ENCODE data around the gene S100A6.

The S100A6 gene

DNA sequence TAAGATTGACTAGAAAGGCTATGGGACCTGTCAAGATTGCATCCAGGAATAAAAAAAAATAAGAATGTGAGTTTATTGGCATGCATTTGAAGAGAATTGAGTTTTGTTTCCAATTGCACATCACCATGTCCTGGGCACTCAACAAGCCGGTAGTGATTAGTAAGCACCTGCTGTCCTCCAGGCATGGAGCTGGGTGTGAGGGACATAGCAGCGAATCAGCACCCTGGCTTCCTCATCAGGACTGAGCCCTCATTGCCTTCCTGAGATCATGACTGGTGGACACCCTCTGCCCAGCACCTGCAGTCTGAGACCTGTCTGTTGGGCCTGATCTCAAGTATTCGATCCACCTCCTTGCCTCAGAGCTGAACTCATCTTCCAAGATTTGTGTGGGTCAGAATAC, 26.8 kb downstream of the S100A6 start:
- Histone ChIP-seq H3K79me2 (ENCODE audit: insufficient read depth, low read length) (no peaks in the 10 kb centered on the region), H4K20me1 (ENCODE audit: insufficient read depth, low read length) (no peaks in the 10 kb centered on the region), H3F3A (ENCODE audit: insufficient read depth, low read length) (no peaks in the 10 kb centered on the region), H3K4me2 (ENCODE audit: low read length) (no peak overlapping the region), H2AFZ (ENCODE audit: low read length) (no peak overlapping the region), H3K4me1 (ENCODE audit: insufficient read depth, low read length, severe bottlenecking) (peaks cover 3% of the 10 kb centered on the region), H3K9ac (ENCODE audit: low read length) (no peak overlapping the region), H3K27ac (ENCODE audit: low read depth, low read length, poor library complexity, severe bottlenecking) (no peak overlapping the region), H3K9me2 (ENCODE audit: low read depth, low read length) (no peaks in the 10 kb centered on the region), H3K36me3 (ENCODE audit: insufficient read depth, low read length) (no peaks in the 10 kb centered on the region), H3K27me3 (ENCODE audit: insufficient read depth, low read length) (no peaks in the 10 kb centered on the region), H3K9me3 (ENCODE audit: low read length) (no peaks in the 10 kb centered on the region), H3K4me3 (ENCODE audit: low read depth, low read length, poor library complexity, severe bottlenecking) (no peak overlapping the region)
- no peak for TF ChIP-seq CTCF (IDR thresholded peaks at IDR 0.05; ENCODE audit: low read length)
- TF ChIP-seq EZH2 (IDR thresholded peaks at IDR 0.05; ENCODE audit: borderline replicate concordance, low read length) = no peak

- Histone ChIP-seq H3K79me2 (ENCODE audit: insufficient read depth, low read length) (no peaks in the 10 kb centered on the region), H4K20me1 (ENCODE audit: insufficient read depth, low read length) (no peaks in the 10 kb centered on the region), H3K4me2 (ENCODE audit: low read length) (no peak overlapping the region), H3K27ac (ENCODE audit: low read depth, low read length, poor library complexity, severe bottlenecking) (no peak overlapping the region), H3F3A (ENCODE audit: insufficient read depth, low read length) (no peaks in the 10 kb centered on the region), H3K9ac (ENCODE audit: low read length) (no peak overlapping the region), H3K4me3 (ENCODE audit: low read depth, low read length, poor library complexity, severe bottlenecking) (no peak overlapping the region), H3K9me2 (ENCODE audit: low read depth, low read length) (no peaks in the 10 kb centered on the region), H2AFZ (ENCODE audit: low read length) (no peak overlapping the region), H3K9me3 (ENCODE audit: low read length) (no peaks in the 10 kb centered on the region), H3K4me1 (ENCODE audit: insufficient read depth, low read length, severe bottlenecking) (peaks cover 3% of the 10 kb centered on the region), H3K36me3 (ENCODE audit: insufficient read depth, low read length) (no peaks in the 10 kb centered on the region), H3K27me3 (ENCODE audit: insufficient read depth, low read length) (no peaks in the 10 kb centered on the region)
- TF ChIP-seq EZH2 (IDR thresholded peaks at IDR 0.05; ENCODE audit: borderline replicate concordance, low read length) = no peak
- no peak for TF ChIP-seq CTCF (IDR thresholded peaks at IDR 0.05; ENCODE audit: low read length)
Measured at GRCh38 chr1:153507926-153508583, 27.7 kb downstream of the S100A6 start.

DNA sequence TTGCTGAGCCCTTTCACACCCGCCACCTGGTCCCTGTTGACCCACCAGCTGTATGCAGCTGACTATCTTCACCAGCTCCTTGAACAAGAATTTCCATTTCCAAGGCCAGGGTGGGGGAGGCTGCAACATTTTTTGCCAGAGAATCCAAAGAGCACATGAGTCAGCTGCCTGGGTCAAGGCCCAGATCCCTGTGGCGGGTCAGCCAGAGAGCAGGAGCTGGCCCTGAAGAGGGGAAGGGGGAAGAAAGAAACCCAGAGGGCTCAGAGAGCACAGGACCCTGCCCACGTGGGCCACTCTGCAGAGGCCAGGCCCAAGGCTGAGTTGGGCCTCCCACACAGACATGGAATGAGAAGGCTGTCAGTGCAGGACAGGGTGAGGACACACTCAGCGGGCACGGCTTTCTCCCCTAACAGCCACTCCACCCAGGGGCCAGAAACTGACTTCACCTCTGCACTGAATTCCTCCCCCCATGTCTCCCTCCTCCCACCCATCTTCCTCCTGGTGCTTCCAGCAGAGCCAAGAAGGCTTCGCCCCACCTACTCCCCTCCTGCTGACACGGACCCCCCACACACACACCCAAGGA, 28.9 kb downstream of the S100A6 start:
- Histone ChIP-seq H3K79me2 (ENCODE audit: insufficient read depth, low read length) (no peaks in the 10 kb centered on the region), H3K4me1 (ENCODE audit: insufficient read depth, low read length, severe bottlenecking) (peaks cover 3% of the 10 kb centered on the region), H3K9me3 (ENCODE audit: low read length) (no peaks in the 10 kb centered on the region), H3K4me2 (ENCODE audit: low read length) (no peak overlapping the region), H3K27ac (ENCODE audit: low read depth, low read length, poor library complexity, severe bottlenecking) (no peak overlapping the region), H4K20me1 (ENCODE audit: insufficient read depth, low read length) (no peaks in the 10 kb centered on the region), H2AFZ (ENCODE audit: low read length) (no peak overlapping the region), H3K9ac (ENCODE audit: low read length) (no peak overlapping the region), H3K27me3 (ENCODE audit: insufficient read depth, low read length) (no peaks in the 10 kb centered on the region), H3K4me3 (ENCODE audit: low read depth, low read length, poor library complexity, severe bottlenecking) (no peak overlapping the region), H3K36me3 (ENCODE audit: insufficient read depth, low read length) (no peaks in the 10 kb centered on the region), H3F3A (ENCODE audit: insufficient read depth, low read length) (no peaks in the 10 kb centered on the region), H3K9me2 (ENCODE audit: low read depth, low read length) (no peaks in the 10 kb centered on the region)
- no peak for TF ChIP-seq CTCF (IDR thresholded peaks at IDR 0.05; ENCODE audit: low read length)
- TF ChIP-seq EZH2 (IDR thresholded peaks at IDR 0.05; ENCODE audit: borderline replicate concordance, low read length) = no peak
